Endothelial cell of umbilical vein (primary cell): ENCODE results near the gene ADAM22. TPM values are rescaled to one million over a fixed set of nuclear protein-coding genes. Genes with fewer than 3 reads are reported as not detected.

Experiments
- BruUV-seq: library from RNA; stranded (reverse); fragments of 400-500 nt; replicated peaks from 2 replicates; lab custom pipeline; 2021; lab: Mats Ljungman, UMichigan
- CTCF ChIA-PET: fragments of 300-600, 350-600 bp; sonication (Branson Sonifier 250); formaldehyde crosslinking; loops from one replicate; lab custom pipeline; 2021; ENCODE audit warnings: antibody characterized with exemption, inconsistent platforms; lab: Charles Lee
- POLR2A ChIA-PET: fragments of 300-600, 350-600 bp; sonication (Branson Sonifier 250); formaldehyde crosslinking; loops from one replicate; lab custom pipeline; 2021; ENCODE audit warnings: antibody characterized with exemption, inconsistent platforms; lab: Charles Lee
- DNase-seq: peaks from one replicate; pipeline ENCODE4 v3.0.0-alpha.2; 2011; ENCODE audit warnings: low read depth, low spot score
- FAIRE-seq: peaks from 2 replicates; lab custom pipeline; 2011; peaks lifted over from hg19 to GRCh38; lab: Jason Lieb, UNC
- H2AFZ ChIP-seq: 2 replicates; pipeline ENCODE4 v1.6.0; 2012; ENCODE audit warnings: low read depth, low read length, control low read depth, inconsistent platforms
- H3K27ac ChIP-seq: 2 replicates; pipeline ENCODE4 v1.5.1; 2011; ENCODE audit warnings: low read depth, mild to moderate bottlenecking, control low read depth, low read length, moderate library complexity; ENCODE audit not compliant: insufficient read depth
- H3K27me3 ChIP-seq, 2 experiments: 2 replicates each; pipeline versions ENCODE4 v1.6.0 to v1.6.1; 2011; ENCODE audit warnings: low read length in 2 of 2, mixed read lengths in 1 of 2; ENCODE audit not compliant: control insufficient read depth in 2 of 2, insufficient read depth in 2 of 2
- H3K36me3 ChIP-seq, 2 experiments: 2 replicates in 1 of 2; 3 replicates in 1 of 2; pipeline ENCODE4 v1.5.1; 2011; ENCODE audit warnings: low read length in 2 of 2, mild to moderate bottlenecking in 1 of 2, moderate library complexity in 1 of 2; ENCODE audit not compliant: control insufficient read depth in 2 of 2, insufficient read depth in 2 of 2; ENCODE audit errors: extremely low read depth in 1 of 2
- H3K4me1 ChIP-seq: 3 replicates; pipeline ENCODE4 v1.5.1; 2011; ENCODE audit warnings: mild to moderate bottlenecking, low read length; ENCODE audit not compliant: control insufficient read depth, insufficient read depth; ENCODE audit errors: extremely low read depth
- H3K4me2 ChIP-seq: 2 replicates; pipeline ENCODE4 v1.6.1; 2011; ENCODE audit warnings: low read length, control low read depth, mixed read lengths; ENCODE audit not compliant: insufficient read depth
- H3K4me3 ChIP-seq, 3 experiments: fragments of 200-600 bp in 1 of 3; sonication (generic), shearing (Covaris generic) in 1 of 3; replicated peaks in 1 of 3; 2 replicates each; pipeline ENCODE4 v1.5.1; 2011 to 2016; ENCODE audit warnings: control low read depth in 3 of 3, low read length in 3 of 3, mild to moderate bottlenecking in 2 of 3, inconsistent platforms in 1 of 3, low read depth in 1 of 3, moderate library complexity in 1 of 3; ENCODE audit not compliant: insufficient read depth in 1 of 3
- H3K79me2 ChIP-seq: 2 replicates; pipeline ENCODE4 v1.6.0; 2012; ENCODE audit warnings: low read length, inconsistent platforms; ENCODE audit not compliant: control insufficient read depth, insufficient read depth
- H3K9ac ChIP-seq: replicated peaks from 2 replicates; pipeline ENCODE3; 2011; ENCODE audit warnings: low read length, control low read depth; ENCODE audit not compliant: insufficient read depth; ENCODE audit errors: extremely low read depth
- H3K9me1 ChIP-seq: replicated peaks from 3 replicates; pipeline ENCODE4 v1.6.0; 2011; ENCODE audit warnings: mild to moderate bottlenecking, low read length; ENCODE audit not compliant: control insufficient read depth, insufficient read depth; ENCODE audit errors: extremely low read depth
- H3K9me3 ChIP-seq: replicated peaks from 2 replicates; pipeline ENCODE4 v1.5.1; 2012; ENCODE audit warnings: low read length, inconsistent platforms; ENCODE audit not compliant: control insufficient read depth, insufficient read depth
- H4K20me1 ChIP-seq: replicated peaks from 2 replicates; pipeline ENCODE3; 2011; ENCODE audit warnings: mild to moderate bottlenecking, low read length; ENCODE audit not compliant: control insufficient read depth, insufficient read depth; ENCODE audit errors: extremely low read depth
- CTCF ChIP-seq, 2 donors: IDR thresholded peaks; 1 replicate in 1 of 2; 2 replicates in 1 of 2; pipeline ENCODE4 v1.5.1; 2011; ENCODE audit warnings: low read length in 2 of 2, mild to moderate bottlenecking in 2 of 2, moderate library complexity in 2 of 2, control low read depth in 1 of 2, inconsistent platforms in 1 of 2, low read depth in 1 of 2; ENCODE audit not compliant: insufficient read depth in 1 of 2; ENCODE audit errors: extremely low read depth in 1 of 2
- EZH2 ChIP-seq: IDR thresholded peaks from 2 replicates; pipeline ENCODE4 v1.6.1; 2012; ENCODE audit warnings: borderline replicate concordance, low read depth, mild to moderate bottlenecking, moderate library complexity, low read length, inconsistent platforms; ENCODE audit not compliant: severe bottlenecking
- JUN ChIP-seq: IDR thresholded peaks from 2 replicates; pipeline ENCODE4 v1.6.1; 2011; ENCODE audit warnings: borderline replicate concordance, low read depth; ENCODE audit not compliant: insufficient read length, insufficient read depth
- MAX ChIP-seq: IDR thresholded peaks from 2 replicates; pipeline ENCODE4 v1.6.1; 2011; ENCODE audit not compliant: insufficient read depth, insufficient read length
- POLR2A ChIP-seq: IDR thresholded peaks from 2 replicates; pipeline ENCODE4 v1.6.1; 2012; ENCODE audit warnings: low read depth, mild to moderate bottlenecking, control low read depth, low read length
- POLR2AphosphoS5 ChIP-seq: IDR thresholded peaks from 2 replicates; pipeline ENCODE4 v1.6.1; 2012; ENCODE audit warnings: low read depth, mild to moderate bottlenecking, control low read depth, low read length, moderate library complexity; ENCODE audit not compliant: insufficient read depth
- dilution Hi-C: fragments of 300-500 bp; cut with MboI; formaldehyde crosslinking; loops from one replicate; pipeline ENCODE4 v1.15.0; 2019; ENCODE audit warnings: low sequenced_read_pairs; ENCODE audit not compliant: extremely low pct_ligation_motif_present
- intact Hi-C: fragments of 100-400 bp; cut with micrococcal nuclease; formaldehyde crosslinking; loops from one replicate; pipeline ENCODE4 v1.10.0; 2022
- polyA plus RNA-seq, 4 experiments: library from polyadenylated mRNA; depleted of rRNA in 3 of 4; stranded (reverse) in 3 of 4; unstranded in 1 of 4; fragments of >200 nt; gene quantifications; 2 replicates each; pipeline versions ENCODE4 v1.2.1 to v1.2.3, GENCODE V29; 2011 to 2012; ENCODE audit warnings: missing spikeins in 1 of 4
- total RNA-seq: library from RNA; stranded (reverse); gene quantifications from 2 replicates; pipeline ENCODE4 v1.2.3, GENCODE V29; 2021

The ADAM22 gene
- total and polyA plus RNA-seq, 2 donors (not counting 3 experiments of a cell fraction or from before 2014, with no cell fraction given), result 0.33 to 0.53 TPM

- CTCF ChIA-PET, result no interaction called here
- dilution Hi-C loops, result no loop called here
These were observed 135.0 kb downstream of the ADAM22 start for GRCh38 chr7:88069093-88069492.

More at GRCh38 chr7:88069093-88069492, 135.0 kb downstream of the ADAM22 start:
- intact Hi-C loops, result no loop called here
- POLR2A ChIA-PET, result no interaction called here
- no peaks in the 10 kb centered on the region for H3K9me3 ChIP-seq
- BruUV-seq, result no TSS peak
- no peak overlapping the region for H3K4me2 ChIP-seq
- H2AFZ ChIP-seq, result no peak overlapping the region
- no peaks in the 10 kb centered on the region for H3K36me3 ChIP-seq
- H3K9ac ChIP-seq, result no peak overlapping the region
- H3K9me1 ChIP-seq, result no peaks in the 10 kb centered on the region
- H3K27ac ChIP-seq, result no peak overlapping the region
- no peak overlapping the region for H3K4me3 ChIP-seq
- no peaks in the 10 kb centered on the region for H3K79me2 ChIP-seq
- H3K27me3 ChIP-seq, result no peaks in the 10 kb centered on the region
- DNase-seq (no peak), FAIRE-seq (no peak)
- no peaks in the 10 kb centered on the region for H3K4me1 ChIP-seq
- no peak for TF ChIP-seq EZH2
- TF ChIP-seq JUN, result no peak
- no peak for TF ChIP-seq POLR2A
- TF ChIP-seq MAX, result no peak
- TF ChIP-seq POLR2AphosphoS5, result no peak
- TF ChIP-seq CTCF (IDR thresholded peaks at IDR 0.05; ENCODE audit: extremely low read depth in 1 of 2, insufficient read depth in 1 of 2, low read depth in 1 of 2, low read length in 2 of 2), result no peak
- no peaks in the 10 kb centered on the region for H4K20me1 ChIP-seq
